H9 (cell line): ENCODE measurements around the gene SPRY4. TPM values are rescaled to one million over a fixed set of nuclear protein-coding genes. Genes with fewer than 3 reads are reported as not detected.
A peak's percentile ranks its signal among the peaks of the same experiment; 100 is the strongest.

Experiments used
- DNase-seq: peaks from one replicate; pipeline ENCODE4 v3.0.0-alpha.2; 2017
- H2AFZ ChIP-seq: one replicate; pipeline ENCODE4 v1.6.1; 2013; ENCODE audit warnings: mild to moderate bottlenecking, low read length, control low read depth, moderate library complexity
- H2AK5ac ChIP-seq: 2 replicates; pipeline ENCODE4 v1.6.1; 2013; ENCODE audit warnings: low read length, control low read depth, mixed read lengths; ENCODE audit not compliant: insufficient read length
- H2BK120ac ChIP-seq: one replicate; pipeline ENCODE4 v1.6.1; 2013; ENCODE audit warnings: low read depth, mild to moderate bottlenecking, low read length, control low read depth, inconsistent platforms; ENCODE audit not compliant: poor library complexity, severe bottlenecking
- H2BK12ac ChIP-seq: 2 replicates; pipeline ENCODE4 v1.6.1; 2013; ENCODE audit warnings: low read length, control low read depth, mixed read lengths, low read depth; ENCODE audit not compliant: insufficient read length
- H2BK15ac ChIP-seq: 2 replicates; pipeline ENCODE4 v1.6.1; 2013; ENCODE audit warnings: low read depth, low read length, control low read depth
- H2BK20ac ChIP-seq: one replicate; pipeline ENCODE4 v1.6.1; 2013; ENCODE audit warnings: low read depth, mild to moderate bottlenecking, low read length, control low read depth, inconsistent platforms; ENCODE audit not compliant: poor library complexity, severe bottlenecking
- H2BK5ac ChIP-seq: 2 replicates; pipeline ENCODE4 v1.6.1; 2013; ENCODE audit warnings: low read length, control low read depth, mixed read lengths; ENCODE audit not compliant: insufficient read length
- H3K14ac ChIP-seq: 2 replicates; pipeline ENCODE4 v1.6.1; 2013; ENCODE audit warnings: low read length, control low read depth; ENCODE audit not compliant: insufficient read depth
- H3K18ac ChIP-seq: 2 replicates; pipeline ENCODE4 v1.6.1; 2013; ENCODE audit warnings: low read depth, mild to moderate bottlenecking, mixed read lengths, low read length, control low read depth; ENCODE audit not compliant: insufficient read length
- H3K23ac ChIP-seq: 2 replicates; pipeline ENCODE4 v1.6.1; 2013; ENCODE audit warnings: low read length, control low read depth, mixed read lengths, low read depth; ENCODE audit not compliant: insufficient read length
- H3K23me2 ChIP-seq: 2 replicates; pipeline ENCODE4 v1.6.1; 2013; ENCODE audit warnings: low read depth, mild to moderate bottlenecking, mixed read lengths, low read length, control low read depth; ENCODE audit not compliant: insufficient read length, poor library complexity, severe bottlenecking
- H3K27ac ChIP-seq: 2 replicates; pipeline ENCODE4 v1.5.1; 2013; ENCODE audit warnings: low read length, control low read depth, mixed read lengths, low read depth; ENCODE audit not compliant: insufficient read length
- H3K27me3 ChIP-seq: 2 replicates; pipeline ENCODE4 v1.6.1; 2013; ENCODE audit warnings: low read length, control low read depth, inconsistent platforms; ENCODE audit not compliant: insufficient read depth
- H3K4ac ChIP-seq: 2 replicates; pipeline ENCODE4 v1.6.1; 2013; ENCODE audit warnings: low read depth, mild to moderate bottlenecking, control low read depth, inconsistent platforms, low read length, moderate library complexity
- H3K4me1 ChIP-seq: 2 replicates; pipeline ENCODE4 v1.6.1; 2013; ENCODE audit warnings: low read length, control low read depth, inconsistent platforms; ENCODE audit not compliant: insufficient read depth
- H3K4me2 ChIP-seq: 2 replicates; pipeline ENCODE4 v1.6.1; 2013; ENCODE audit warnings: low read length, control low read depth, mixed read lengths; ENCODE audit not compliant: insufficient read length, insufficient read depth
- H3K56ac ChIP-seq: 2 replicates; pipeline ENCODE4 v1.6.1; 2013; ENCODE audit warnings: low read depth, mild to moderate bottlenecking, mixed read lengths, low read length, control low read depth; ENCODE audit not compliant: insufficient read length
- H3K79me1 ChIP-seq: 2 replicates; pipeline ENCODE4 v1.6.1; 2013; ENCODE audit warnings: low read depth, mild to moderate bottlenecking, moderate library complexity, low read length, control low read depth, inconsistent platforms; ENCODE audit not compliant: insufficient read depth, poor library complexity, severe bottlenecking
- H3K79me2 ChIP-seq: 2 replicates; pipeline ENCODE4 v1.6.1; 2013; ENCODE audit warnings: low read length, control low read depth, inconsistent platforms; ENCODE audit not compliant: insufficient read depth
- H3K9ac ChIP-seq: 2 replicates; pipeline ENCODE4 v1.6.1; 2013; ENCODE audit warnings: low read length, control low read depth, mixed read lengths; ENCODE audit not compliant: insufficient read length; ENCODE audit errors: extremely low read depth
- H3K9me3 ChIP-seq: one replicate; pipeline ENCODE4 v1.6.1; 2013; ENCODE audit warnings: low read depth, low read length, inconsistent platforms; ENCODE audit not compliant: control insufficient read depth
- H3T11ph ChIP-seq: one replicate; pipeline ENCODE4 v1.6.1; 2013; ENCODE audit warnings: mild to moderate bottlenecking, low read length, control low read depth, inconsistent platforms
- H4K20me1 ChIP-seq: one replicate; pipeline ENCODE4 v1.6.1; 2013; ENCODE audit not compliant: control insufficient read depth, insufficient read length, insufficient read depth
- H4K5ac ChIP-seq: 2 replicates; pipeline ENCODE4 v1.6.1; 2013; ENCODE audit warnings: low read depth, mild to moderate bottlenecking, mixed read lengths, low read length, control low read depth; ENCODE audit not compliant: insufficient read length
- H4K8ac ChIP-seq: replicated peaks from 2 replicates; pipeline ENCODE4 v1.6.1; 2013; ENCODE audit warnings: low read length, control low read depth, mixed read lengths, low read depth; ENCODE audit not compliant: insufficient read length
- H4K91ac ChIP-seq: 2 replicates; pipeline ENCODE4 v1.6.1; 2013; ENCODE audit warnings: low read depth, mild to moderate bottlenecking, moderate library complexity, mixed read lengths, low read length, control low read depth; ENCODE audit not compliant: insufficient read length
- H3K27ac Mint-ChIP-seq, 3 experiments: 2 replicates in 2 of 3; 3 replicates in 1 of 3; pipeline ENCODE4 v1.8.0; 2020 to 2021; ENCODE audit warnings: mixed read lengths in 3 of 3, mild to moderate bottlenecking in 1 of 3, moderate library complexity in 1 of 3
- H3K27me3 Mint-ChIP-seq: 2 replicates; pipeline ENCODE4 v1.8.0; 2021; ENCODE audit warnings: low read depth, mild to moderate bottlenecking, moderate library complexity, mixed read lengths
- H3K36me3 Mint-ChIP-seq, 3 experiments: 2 replicates in 2 of 3; 3 replicates in 1 of 3; pipeline ENCODE4 v1.8.0; 2020 to 2021; ENCODE audit warnings: low read depth in 3 of 3, mixed read lengths in 3 of 3; ENCODE audit not compliant: insufficient read depth in 1 of 3
- H3K4me1 Mint-ChIP-seq, 2 experiments: 2 replicates each; pipeline ENCODE4 v1.8.0; 2020; ENCODE audit warnings: mixed read lengths in 2 of 2
- H3K4me3 Mint-ChIP-seq, 2 experiments: 2 replicates in 1 of 2; 3 replicates in 1 of 2; pipeline ENCODE4 v1.8.0; 2020 to 2021; ENCODE audit warnings: mild to moderate bottlenecking in 2 of 2, mixed read lengths in 2 of 2, moderate library complexity in 1 of 2
- H3K9me3 Mint-ChIP-seq, 2 experiments: 2 replicates in 1 of 2; 3 replicates in 1 of 2; pipeline ENCODE4 v1.8.0; 2020; ENCODE audit warnings: mild to moderate bottlenecking in 2 of 2, mixed read lengths in 2 of 2, moderate library complexity in 1 of 2
- WGBS: extraction: QIAGEN DNeasy Blood & Tissue Kit; methylation state at CpG from one replicate; pipeline ENCODE4 v1.1.7; 2013; ENCODE audit warnings: missing lambda C conversion rate, low lambda C conversion rate, mixed read lengths; ENCODE audit not compliant: insufficient read length; ENCODE audit errors: extremely low coverage; 5-methylcytosine and 5-hydroxymethylcytosine counted together
- total RNA-seq: library from RNA; stranded (reverse); gene quantifications from 2 replicates; pipeline ENCODE4 v1.2.1, GENCODE V29; 2021
- TF ChIP-seq, protein P1 (sequence below): fragments of 200-600 bp; sonication (generic); conservative IDR thresholded peaks from 3 replicates; pipeline ENCODE4 v1.8.0; 2021; ENCODE audit warnings: antibody characterized with exemption, mild to moderate bottlenecking

The SPRY4 gene
- total RNA-seq, 1 experiment from 2014 or later: 92.4 TPM

DNA sequence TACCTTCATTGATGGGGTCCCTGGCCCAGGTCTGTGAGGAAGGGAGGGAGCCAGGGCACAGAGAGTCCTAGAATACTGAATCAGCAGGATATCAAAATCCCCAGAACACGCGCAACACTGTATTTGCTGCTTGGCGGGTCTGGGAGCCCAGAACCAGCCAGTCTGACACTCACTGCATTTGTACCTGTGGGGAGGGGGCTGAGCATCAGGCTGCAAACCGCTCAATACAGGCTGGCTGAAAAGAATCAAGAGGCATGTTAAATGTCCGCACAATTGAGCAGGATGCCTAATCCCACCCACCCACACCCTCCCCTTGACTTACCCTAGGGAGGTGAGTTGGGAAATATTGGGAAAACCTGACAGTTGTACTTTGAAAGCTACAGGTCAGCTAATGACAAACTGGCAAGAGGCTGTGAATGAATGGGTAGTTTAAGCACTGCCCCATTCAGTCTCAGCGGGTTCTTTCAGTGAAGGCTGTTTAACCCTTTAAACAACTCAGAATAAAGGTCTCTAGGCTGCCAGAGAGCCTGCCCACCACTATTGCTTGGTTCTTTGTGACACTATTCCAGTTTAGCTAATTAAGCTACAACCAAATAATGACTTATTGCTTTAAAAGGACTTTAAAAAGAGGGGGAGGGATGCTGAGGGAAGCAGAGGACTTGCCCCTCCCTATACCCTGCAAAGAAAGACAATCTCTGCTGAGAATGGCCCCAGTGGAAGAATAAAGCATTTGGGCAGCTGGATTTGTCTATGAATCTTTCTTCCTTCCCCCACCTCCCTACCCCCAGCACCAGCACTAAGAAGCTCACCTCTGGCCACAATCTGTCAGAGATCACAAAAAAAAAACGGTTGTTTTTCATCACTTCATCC is 5.0 kb downstream of the SPRY4 start:
- H3K36me3 Mint-ChIP-seq: peaks cover 0 to 85% (median 80%) of the 10 kb centered on the region in 3 experiments; a peak in 5 of 7 replicates
- peaks cover 6% of the 10 kb centered on the region for H3K27me3 Mint-ChIP-seq
- no peak overlapping the region for H3K27ac ChIP-seq

More for the DNA sequence above, 5.0 kb downstream of the SPRY4 start:
- no peak overlapping the region for H2BK12ac ChIP-seq
- H2BK20ac ChIP-seq: no peak overlapping the region
- H3K9ac ChIP-seq: peak overlapping the region; percentile 53
- peaks cover 10% of the 10 kb centered on the region for H4K20me1 ChIP-seq
- Mint-ChIP-seq H3K27ac (peak overlapping the region in 2 of 3 experiments; percentile 14 to 73; a peak in 4 of 7 replicates), H3K9me3 (peaks cover 0 to 2% of the 10 kb centered on the region in 2 experiments; a peak in 1 of 5 replicates), H3K4me3 (peak overlapping the region; percentile 96 to 99), H3K4me1 (peaks cover 69 to 75% of the 10 kb centered on the region in 2 experiments)
- H2BK15ac ChIP-seq: no peak overlapping the region
- no peak overlapping the region for H3K18ac ChIP-seq
- H2BK5ac ChIP-seq: no peak overlapping the region
- H3K4me1 ChIP-seq: peaks cover 16% of the 10 kb centered on the region
- TF ChIP-seq, protein P1, sequence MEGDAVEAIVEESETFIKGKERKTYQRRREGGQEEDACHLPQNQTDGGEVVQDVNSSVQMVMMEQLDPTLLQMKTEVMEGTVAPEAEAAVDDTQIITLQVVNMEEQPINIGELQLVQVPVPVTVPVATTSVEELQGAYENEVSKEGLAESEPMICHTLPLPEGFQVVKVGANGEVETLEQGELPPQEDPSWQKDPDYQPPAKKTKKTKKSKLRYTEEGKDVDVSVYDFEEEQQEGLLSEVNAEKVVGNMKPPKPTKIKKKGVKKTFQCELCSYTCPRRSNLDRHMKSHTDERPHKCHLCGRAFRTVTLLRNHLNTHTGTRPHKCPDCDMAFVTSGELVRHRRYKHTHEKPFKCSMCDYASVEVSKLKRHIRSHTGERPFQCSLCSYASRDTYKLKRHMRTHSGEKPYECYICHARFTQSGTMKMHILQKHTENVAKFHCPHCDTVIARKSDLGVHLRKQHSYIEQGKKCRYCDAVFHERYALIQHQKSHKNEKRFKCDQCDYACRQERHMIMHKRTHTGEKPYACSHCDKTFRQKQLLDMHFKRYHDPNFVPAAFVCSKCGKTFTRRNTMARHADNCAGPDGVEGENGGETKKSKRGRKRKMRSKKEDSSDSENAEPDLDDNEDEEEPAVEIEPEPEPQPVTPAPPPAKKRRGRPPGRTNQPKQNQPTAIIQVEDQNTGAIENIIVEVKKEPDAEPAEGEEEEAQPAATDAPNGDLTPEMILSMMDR: no peak
- no peak overlapping the region for H2BK120ac ChIP-seq
- H3K14ac ChIP-seq: no peak overlapping the region
- no peak overlapping the region for H4K8ac ChIP-seq
- no peak overlapping the region for H3K56ac ChIP-seq
- H3K79me1 ChIP-seq: no peaks in the 10 kb centered on the region
- H3K4me2 ChIP-seq: peak overlapping the region; percentile 94
- WGBS: no CpG with 5 or more reads among the region's 7 CpGs
- no peak for DNase-seq
- no peaks in the 10 kb centered on the region for H3K9me3 ChIP-seq
- no peak overlapping the region for H4K5ac ChIP-seq
- no peak overlapping the region for H3T11ph ChIP-seq
- no peak overlapping the region for H3K4ac ChIP-seq
- H2AFZ ChIP-seq: no peak overlapping the region
- no peak overlapping the region for H2AK5ac ChIP-seq
- no peaks in the 10 kb centered on the region for H3K27me3 ChIP-seq
- peaks cover 27% of the 10 kb centered on the region for H3K23me2 ChIP-seq
- H3K79me2 ChIP-seq: peaks cover 98% of the 10 kb centered on the region
- no peak overlapping the region for H3K23ac ChIP-seq
- H4K91ac ChIP-seq: no peak overlapping the region
